AG09309 (cell line): ENCODE results near the gene HSPA5.
"Not testable (repeated sequence)": the region's sequence is repeated elsewhere in the genome, so short reads cannot be mapped to it uniquely, and the experiment has no call there.

Source experiments
- DNase-seq: peaks from one replicate; pipeline ENCODE4 v3.0.0-alpha.2; 2010; ENCODE audit warnings: low read depth
- H3K4me3 ChIP-seq: 2 replicates; pipeline ENCODE4 v1.5.1; 2011; ENCODE audit warnings: mild to moderate bottlenecking, low read depth, low read length, moderate library complexity; ENCODE audit not compliant: control insufficient read depth
- TF ChIP-seq, protein P1 (sequence below): IDR thresholded peaks from 2 replicates; pipeline ENCODE4 v1.5.1; 2011; ENCODE audit warnings: mild to moderate bottlenecking, low read depth, low read length, inconsistent platforms; ENCODE audit not compliant: insufficient read depth, control insufficient read depth; ENCODE audit errors: missing control alignments

Gene HSPA5

GRCh38 chr9:125202846-125203618, 38.1 kb downstream of the HSPA5 start:
- no peak overlapping the region for H3K4me3 ChIP-seq
- no peak for DNase-seq
- TF ChIP-seq, protein P1, sequence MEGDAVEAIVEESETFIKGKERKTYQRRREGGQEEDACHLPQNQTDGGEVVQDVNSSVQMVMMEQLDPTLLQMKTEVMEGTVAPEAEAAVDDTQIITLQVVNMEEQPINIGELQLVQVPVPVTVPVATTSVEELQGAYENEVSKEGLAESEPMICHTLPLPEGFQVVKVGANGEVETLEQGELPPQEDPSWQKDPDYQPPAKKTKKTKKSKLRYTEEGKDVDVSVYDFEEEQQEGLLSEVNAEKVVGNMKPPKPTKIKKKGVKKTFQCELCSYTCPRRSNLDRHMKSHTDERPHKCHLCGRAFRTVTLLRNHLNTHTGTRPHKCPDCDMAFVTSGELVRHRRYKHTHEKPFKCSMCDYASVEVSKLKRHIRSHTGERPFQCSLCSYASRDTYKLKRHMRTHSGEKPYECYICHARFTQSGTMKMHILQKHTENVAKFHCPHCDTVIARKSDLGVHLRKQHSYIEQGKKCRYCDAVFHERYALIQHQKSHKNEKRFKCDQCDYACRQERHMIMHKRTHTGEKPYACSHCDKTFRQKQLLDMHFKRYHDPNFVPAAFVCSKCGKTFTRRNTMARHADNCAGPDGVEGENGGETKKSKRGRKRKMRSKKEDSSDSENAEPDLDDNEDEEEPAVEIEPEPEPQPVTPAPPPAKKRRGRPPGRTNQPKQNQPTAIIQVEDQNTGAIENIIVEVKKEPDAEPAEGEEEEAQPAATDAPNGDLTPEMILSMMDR: no peak

DNA sequence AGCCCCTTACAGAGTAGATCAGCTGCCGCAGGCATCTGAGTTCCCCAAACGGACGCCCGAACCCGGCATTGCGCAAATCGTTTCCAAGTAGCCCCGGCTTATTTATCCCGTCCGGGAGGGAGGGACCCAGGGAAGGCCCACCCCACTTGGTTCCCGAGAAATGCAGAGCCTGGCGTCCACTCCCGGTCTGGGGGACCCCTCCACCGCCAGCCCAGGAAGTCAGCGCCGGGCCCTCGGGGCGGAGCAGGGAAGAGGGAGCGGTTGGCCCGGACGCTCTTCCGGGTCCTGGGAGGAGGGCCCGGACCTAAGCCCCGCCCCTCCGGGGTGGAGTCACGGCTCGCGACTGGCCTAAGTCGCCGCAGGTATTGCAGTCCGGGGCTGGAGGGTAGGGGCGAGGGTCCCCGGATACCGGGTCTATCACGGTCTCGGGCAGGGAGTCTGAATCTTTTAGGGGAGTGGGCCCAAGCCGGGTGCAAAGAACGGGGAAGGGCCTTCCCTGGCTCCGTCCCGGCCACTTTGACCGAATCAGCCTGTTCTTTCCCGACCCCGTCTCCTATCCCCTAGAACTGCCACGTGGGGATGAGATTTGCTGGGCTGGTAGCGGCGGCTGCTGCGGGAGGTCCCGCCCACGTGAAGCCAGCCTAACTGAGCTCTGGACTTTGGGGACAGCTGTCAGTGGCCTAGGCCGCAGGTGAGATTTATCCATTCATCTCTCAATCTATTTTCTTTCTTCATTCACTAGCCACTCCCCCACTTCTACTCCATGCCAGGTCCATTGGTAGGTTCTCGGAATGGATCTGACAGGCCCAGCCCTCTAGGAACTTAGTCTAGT, 40.7 kb downstream of the HSPA5 start, which contains the start of gene RABEPK:
TSS of gene RABEPK (plus strand) at position 327 of the 832 bp plus-strand sequence. CDS start 2,472 bp downstream, outside the sequence.
- peak within 1 kb of the TSS; percentile 84 for H3K4me3 ChIP-seq
- DNase-seq: peak; percentile 77
- TF ChIP-seq, protein P1: no peak

GRCh38 chr9:125195591-125195990, 45.6 kb downstream of the HSPA5 start:
- DNase-seq, H3K4me3 ChIP-seq: not testable (repeated sequence)

DNA sequence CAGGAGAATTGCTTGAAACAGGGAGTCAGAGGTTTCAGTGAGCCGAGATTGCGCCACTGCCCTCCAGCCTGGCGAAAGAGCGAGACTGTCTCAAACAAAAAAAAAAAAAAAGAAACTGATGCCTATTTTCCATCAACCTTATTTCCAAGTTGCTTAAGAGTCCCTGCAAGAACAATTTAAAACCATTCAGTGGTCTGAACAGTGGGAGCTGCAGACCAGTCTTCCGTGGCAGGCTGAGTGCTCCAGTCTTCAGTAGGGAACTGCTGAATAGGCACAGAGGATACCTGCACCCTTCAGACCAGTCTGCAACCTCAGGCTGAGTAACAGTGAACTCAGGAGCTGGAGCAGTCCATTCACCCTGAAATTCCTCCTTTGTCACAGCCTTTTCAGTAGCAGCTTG, 46.7 kb downstream of the HSPA5 start:
- DNase-seq, H3K4me3 ChIP-seq: not testable (repeated sequence)

GRCh38 chr9:125190361-125190801, 50.8 kb downstream of the HSPA5 start:
- TF ChIP-seq, protein P1: no peak
- H3K4me3 ChIP-seq: peak overlapping the region; percentile 95
- no peak for DNase-seq

GRCh38 chr9:125189361-125190289, 51.5 kb downstream of the HSPA5 start, which contains the start of gene PPP6C:
TSS of gene PPP6C (minus strand) at chr9:125189803. CDS start at chr9:125189718, 85 bp downstream.
- peak; percentile 82 for DNase-seq
- peak within 1 kb of the TSS; percentile 95 for H3K4me3 ChIP-seq
- TF ChIP-seq, protein P1: peak; percentile 75

- TF ChIP-seq, protein P1: no peak
- H3K4me3 ChIP-seq: peak overlapping the region; percentile 95
- no peak for DNase-seq
Observed at GRCh38 chr9:125189011-125189360, 52.2 kb downstream of the HSPA5 start.
